HG03558 (cell line): ENCODE results near the gene IGSF10.

Experiments
- ATAC-seq: cut with Tn5 transposase; IDR thresholded peaks from one replicate; pipeline ENCODE4 v1.9.1; 2021; ENCODE audit warnings: moderate number of reproducible peaks; ENCODE audit not compliant: unreplicated experiment; ENCODE audit errors: extremely low read depth

The IGSF10 gene

GRCh38 chr3:151468284-151468917, 7.5 kb upstream of the IGSF10 start:
- no peak for ATAC-seq

GRCh38 chr3:151467069-151467468, 6.2 kb upstream of the IGSF10 start:
- ATAC-seq: no peak

- ATAC-seq: no peak
Measured at GRCh38 chr3:151462991-151463390, 2.1 kb upstream of the IGSF10 start.

GRCh38 chr3:151462278-151462780, 1.5 kb upstream of the IGSF10 start:
- ATAC-seq: no peak

GRCh38 chr3:151460228-151460627, 633 bp downstream of the IGSF10 start:
- ATAC-seq: no peak

GRCh38 chr3:151459358-151459757, 1.5 kb downstream of the IGSF10 start:
- ATAC-seq: no peak

GRCh38 chr3:151456065-151456464, 4.8 kb downstream of the IGSF10 start:
- ATAC-seq: no peak

- no peak for ATAC-seq
Measured at GRCh38 chr3:151452841-151453240, 8.0 kb downstream of the IGSF10 start.

GRCh38 chr3:151452368-151452767, 8.5 kb downstream of the IGSF10 start:
- no peak for ATAC-seq

GRCh38 chr3:151446002-151446340, 14.9 kb downstream of the IGSF10 start:
- ATAC-seq: no peak

- ATAC-seq: no peak
Measured at GRCh38 chr3:151445273-151446001, 15.4 kb downstream of the IGSF10 start.

- no peak for ATAC-seq
Measured at GRCh38 chr3:151443583-151443982, 17.3 kb downstream of the IGSF10 start.

- ATAC-seq: no peak
Measured at GRCh38 chr3:151440940-151441339, 19.9 kb downstream of the IGSF10 start.

GRCh38 chr3:151439652-151440125, 21.2 kb downstream of the IGSF10 start:
- peak; percentile 67 for ATAC-seq

GRCh38 chr3:151437906-151438305, 23.0 kb downstream of the IGSF10 start:
- no peak for ATAC-seq

GRCh38 chr3:151436675-151437446, 24.0 kb downstream of the IGSF10 start:
- ATAC-seq: no peak

- ATAC-seq: no peak
Measured at GRCh38 chr3:151434151-151434890, 26.5 kb downstream of the IGSF10 start.

GRCh38 chr3:151432616-151433372, 28.1 kb downstream of the IGSF10 start:
- no peak for ATAC-seq

GRCh38 chr3:151431940-151432339, 28.9 kb downstream of the IGSF10 start:
- no peak for ATAC-seq
